ENCODE results near the gene RUVBL1. TPM values are rescaled to one million over a fixed set of nuclear protein-coding genes. Genes with fewer than 3 reads are reported as not detected.

The RUVBL1 gene
- polyA plus RNA-seq, 4 donors, result 7.6 to 40.4 (median 20.4) TPM

DNA sequence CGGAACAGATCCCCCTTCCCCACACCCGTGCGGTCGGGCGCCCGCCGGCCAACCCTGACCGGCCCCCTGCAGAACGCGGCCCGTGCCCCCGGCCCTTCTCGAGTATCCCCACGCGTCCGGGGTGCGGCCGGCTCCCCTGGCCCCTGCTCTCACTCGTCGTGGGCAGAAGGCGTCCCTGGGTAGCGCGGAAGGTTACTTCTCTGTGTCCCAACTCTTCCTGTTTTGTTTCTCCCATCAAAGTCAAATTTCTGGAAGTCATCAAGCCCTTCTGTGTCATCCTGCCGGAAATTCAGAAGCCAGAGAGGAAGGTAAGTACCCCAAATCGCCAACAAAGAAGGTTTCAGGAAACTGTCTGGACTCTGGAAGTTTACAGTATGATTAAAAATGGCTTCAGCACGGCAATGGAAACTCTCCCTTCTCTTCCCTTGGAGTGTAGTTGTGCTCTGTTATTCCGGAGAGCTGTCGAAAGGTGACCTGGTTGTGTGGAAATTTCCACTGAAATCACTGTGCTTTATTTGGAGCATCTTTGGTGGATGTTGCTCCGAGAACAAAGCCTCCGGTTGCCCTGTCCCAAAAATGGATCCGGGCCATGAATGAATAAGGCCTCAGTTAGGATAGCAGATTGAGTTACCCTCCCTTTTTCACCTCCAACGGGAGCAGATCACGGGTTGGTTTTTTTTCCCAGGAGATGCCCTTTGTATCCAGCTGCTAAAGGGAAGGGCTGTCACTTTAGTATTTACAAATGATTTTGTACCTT, 70.8 kb downstream of the RUVBL1 start:
- Histone ChIP-seq H3K9me3 (ENCODE audit: control insufficient read depth in 2 of 2, insufficient read depth in 1 of 2, low read depth in 1 of 2, low read length in 1 of 2) (no peaks in the 10 kb centered on the region), H3K27me3 (ENCODE audit: control insufficient read depth in 3 of 3, insufficient read depth in 3 of 3, low read length in 3 of 3) (no peaks in the 10 kb centered on the region), H3K4me3 (ENCODE audit: low read depth in 1 of 3, low read length in 3 of 3) (peak overlapping the region; percentile 76 to 93 (median 81)), H3K4me1 (ENCODE audit: control insufficient read depth in 3 of 3, insufficient read depth in 2 of 3, low read depth in 1 of 3, low read length in 2 of 3) (peaks cover 8 to 15% (median 8%) of the 10 kb centered on the region in 3 donors), H3K36me3 (ENCODE audit: control insufficient read depth in 3 of 3, insufficient read depth in 2 of 3, low read depth in 1 of 3, low read length in 3 of 3) (peaks cover 3 to 17% (median 11%) of the 10 kb centered on the region in 3 donors), H3K27ac (ENCODE audit: low read depth in 1 of 3, low read length in 2 of 3) (peak overlapping the region; percentile 85 to 95 (median 93))
- FAIRE-seq (no peak), DNase-seq (peak; percentile 77 to 83)
- WGBS, 3 donors, result 1 to 2% (median 1%) methylated on average over 28 to 33 of the region's 33 CpGs

DNA sequence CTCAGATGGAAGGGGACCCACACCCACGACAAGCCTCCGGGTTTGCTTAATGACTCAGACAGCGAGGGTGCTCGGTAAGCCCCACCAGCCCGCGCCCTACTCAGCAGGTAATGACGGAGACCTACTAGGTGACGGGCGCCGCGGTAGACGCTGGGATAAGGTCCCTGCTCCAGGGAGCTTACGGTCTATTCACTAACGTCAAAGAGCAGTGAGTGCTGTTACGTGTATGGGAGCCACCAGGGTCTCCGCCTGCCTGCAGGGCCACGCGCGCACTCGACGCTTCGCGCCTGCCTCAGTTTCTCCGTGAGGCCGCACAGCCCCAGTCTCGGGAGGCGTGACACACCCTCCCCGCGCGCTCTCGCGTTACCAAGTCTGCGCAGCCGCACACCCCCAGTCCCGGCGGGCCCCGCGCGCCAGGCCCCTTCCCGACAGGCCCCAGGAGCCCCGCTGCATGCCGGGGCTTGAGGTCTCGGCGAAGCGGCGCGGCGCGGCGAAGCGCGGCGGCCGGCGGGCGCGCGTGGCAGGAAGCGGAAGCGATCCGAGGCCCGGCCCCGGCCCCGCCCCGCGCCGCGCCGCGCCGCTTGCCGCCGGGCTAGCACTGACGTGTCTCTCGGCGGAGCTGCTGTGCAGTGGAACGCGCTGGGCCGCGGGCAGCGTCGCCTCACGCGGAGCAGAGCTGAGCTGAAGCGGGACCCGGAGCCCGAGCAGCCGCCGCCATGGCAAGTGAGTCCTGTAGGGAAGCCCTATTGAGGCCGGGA, 71.6 kb downstream of the RUVBL1 start, which contains the start of gene SEC61A1:
Gene SEC61A1 (plus strand): TSS at position 601 of the 758 bp plus-strand sequence. CDS start 116 bp downstream, at position 717.
- H3K4me1 ChIP-seq (ENCODE audit: control insufficient read depth in 3 of 3, insufficient read depth in 2 of 3, low read depth in 1 of 3, low read length in 2 of 3), result peaks cover 8 to 15% (median 8%) of the 10 kb centered on the region in 3 donors
- FAIRE-seq, result no peak

DNA sequence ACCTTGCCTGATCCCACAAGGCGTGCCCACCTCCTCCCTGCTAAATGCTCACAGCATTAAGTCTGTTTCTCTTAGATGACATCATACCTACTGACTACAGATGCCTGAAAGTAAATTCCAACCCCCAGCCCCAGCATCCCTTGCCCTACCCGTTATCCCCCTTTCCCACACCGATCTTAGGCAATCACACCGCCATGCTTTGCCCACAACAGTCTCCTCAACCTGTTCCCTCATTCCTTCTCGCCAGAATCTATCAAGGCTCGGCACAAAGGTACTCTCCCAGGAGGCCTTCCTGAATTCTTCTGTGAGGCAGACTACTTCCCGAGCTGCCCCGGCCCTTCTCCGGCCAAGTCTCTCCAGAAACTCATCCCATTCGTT, 72.2 kb downstream of the RUVBL1 start:
- peak overlapping the region; percentile 34 to 93 (median 90) for H3K4me3 ChIP-seq (ENCODE audit: low read depth in 1 of 3, low read length in 3 of 3)
- FAIRE-seq (no peak), DNase-seq (no peak)
- H3K27ac ChIP-seq (ENCODE audit: low read depth in 1 of 3, low read length in 2 of 3), result peak overlapping the region; percentile 49 to 85 (median 74)
- peaks cover 2 to 8% (median 5%) of the 10 kb centered on the region in 3 donors for H3K36me3 ChIP-seq (ENCODE audit: control insufficient read depth in 3 of 3, insufficient read depth in 2 of 3, low read depth in 1 of 3, low read length in 3 of 3)
- 10 to 12% (median 12%) methylated on average over 10 of the region's 10 CpGs for WGBS, 3 donors
- no peaks in the 10 kb centered on the region for H3K9me3 ChIP-seq (ENCODE audit: control insufficient read depth in 2 of 2, insufficient read depth in 1 of 2, low read depth in 1 of 2, low read length in 1 of 2)
- peaks cover 0 to 3% (median 2%) of the 10 kb centered on the region in 3 donors for H3K27me3 ChIP-seq (ENCODE audit: control insufficient read depth in 3 of 3, insufficient read depth in 3 of 3, low read length in 3 of 3)
- peaks cover 8 to 15% (median 8%) of the 10 kb centered on the region in 3 donors for H3K4me1 ChIP-seq (ENCODE audit: control insufficient read depth in 3 of 3, insufficient read depth in 2 of 3, low read depth in 1 of 3, low read length in 2 of 3)

More for the DNA sequence above, 71.6 kb downstream of the RUVBL1 start, which contains the start of gene SEC61A1:
- peak; percentile 96 to 98 for DNase-seq
- no peaks in the 10 kb centered on the region for H3K9me3 ChIP-seq (ENCODE audit: control insufficient read depth in 2 of 2, insufficient read depth in 1 of 2, low read depth in 1 of 2, low read length in 1 of 2)
- WGBS, 3 donors, result 0% methylated on average over 77 to 90 of the region's 90 CpGs
- H3K4me3 ChIP-seq (ENCODE audit: low read depth in 1 of 3, low read length in 3 of 3), result peak within 1 kb of the TSS; percentile 76 to 93 (median 90)
- H3K36me3 ChIP-seq (ENCODE audit: control insufficient read depth in 3 of 3, insufficient read depth in 2 of 3, low read depth in 1 of 3, low read length in 3 of 3), result peaks cover 2 to 10% (median 8%) of the 10 kb centered on the region in 3 donors
- peak within 1 kb of the TSS; percentile 85 to 95 (median 93) for H3K27ac ChIP-seq (ENCODE audit: low read depth in 1 of 3, low read length in 2 of 3)
- peaks cover 0 to 2% (median 0%) of the 10 kb centered on the region in 3 donors for H3K27me3 ChIP-seq (ENCODE audit: control insufficient read depth in 3 of 3, insufficient read depth in 3 of 3, low read length in 3 of 3)

DNA sequence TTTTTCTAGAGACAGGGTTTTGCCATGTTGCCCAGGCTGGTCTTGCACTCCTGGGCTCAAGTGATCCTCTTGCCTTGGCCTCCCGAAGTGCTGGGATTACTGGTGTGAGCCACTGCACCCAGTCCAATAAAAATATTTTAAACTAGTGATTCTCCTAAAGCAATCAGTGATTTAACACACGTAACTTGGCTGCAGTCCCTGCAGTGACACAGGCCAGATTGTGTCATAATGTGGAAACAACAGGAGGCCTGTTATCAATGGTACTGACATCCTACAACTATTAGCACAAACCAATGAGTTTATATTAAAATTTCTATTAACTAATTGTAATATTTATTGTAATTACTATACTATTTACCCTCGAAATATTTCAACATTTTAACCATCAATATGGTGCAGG, 73.0 kb downstream of the RUVBL1 start:
- peaks cover 0 to 3% (median 2%) of the 10 kb centered on the region in 3 donors for H3K27me3 ChIP-seq (ENCODE audit: control insufficient read depth in 3 of 3, insufficient read depth in 3 of 3, low read length in 3 of 3)
- no peak overlapping the region for H3K4me3 ChIP-seq (ENCODE audit: low read depth in 1 of 3, low read length in 3 of 3)
- FAIRE-seq (no peak), DNase-seq (no peak)
- H3K27ac ChIP-seq (ENCODE audit: low read depth in 1 of 3, low read length in 2 of 3), result no peak overlapping the region
- H3K9me3 ChIP-seq (ENCODE audit: control insufficient read depth in 2 of 2, insufficient read depth in 1 of 2, low read depth in 1 of 2, low read length in 1 of 2), result no peaks in the 10 kb centered on the region
- peaks cover 8 to 15% (median 8%) of the 10 kb centered on the region in 3 donors for H3K4me1 ChIP-seq (ENCODE audit: control insufficient read depth in 3 of 3, insufficient read depth in 2 of 3, low read depth in 1 of 3, low read length in 2 of 3)
- 41 to 68% (median 68%) methylated on average over 3 of the region's 3 CpGs for WGBS, 3 donors
- peaks cover 2 to 6% (median 5%) of the 10 kb centered on the region in 3 donors for H3K36me3 ChIP-seq (ENCODE audit: control insufficient read depth in 3 of 3, insufficient read depth in 2 of 3, low read depth in 1 of 3, low read length in 3 of 3)

DNA sequence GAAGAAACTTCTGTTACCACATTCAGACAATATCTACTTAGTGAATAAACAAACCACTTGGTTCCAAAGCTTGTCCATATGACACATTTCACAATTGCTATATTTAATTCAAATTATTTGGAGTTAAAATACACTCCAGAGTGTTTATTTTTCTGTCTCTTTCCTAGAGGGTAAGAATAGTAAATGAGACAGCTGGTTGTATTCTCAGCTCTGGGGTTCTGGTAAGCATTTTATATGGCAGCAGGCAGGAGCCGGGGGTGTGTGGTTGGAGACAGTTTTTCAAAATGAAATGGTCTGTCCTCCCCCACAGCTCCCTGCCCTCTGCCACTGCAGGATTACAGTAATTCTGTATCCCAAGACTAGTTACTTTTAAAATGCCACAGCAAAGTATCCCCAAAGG, 82.3 kb downstream of the RUVBL1 start:
- no peak for FAIRE-seq
- WGBS, 3 donors, result 58 to 86% (median 83%) methylated on average over 1 of the region's 1 CpG

DNA sequence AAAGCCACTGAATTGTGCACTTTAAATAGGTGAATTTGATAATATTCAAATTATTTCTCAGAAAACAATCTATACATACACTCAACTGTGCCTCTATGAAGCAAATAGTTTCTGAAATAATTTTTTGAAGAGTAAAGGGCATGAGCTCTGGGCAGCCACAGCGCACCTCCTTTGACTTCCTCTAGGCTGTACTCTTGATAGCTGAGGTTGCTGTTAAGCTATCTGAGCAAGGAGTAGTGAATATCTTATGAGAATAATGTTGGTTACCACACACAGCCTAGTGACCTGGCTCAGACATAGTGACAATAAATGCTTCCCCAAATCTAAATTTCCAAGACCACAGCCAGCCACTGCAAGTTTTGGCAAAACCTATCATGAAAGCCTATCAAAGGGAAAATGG, 83.0 kb downstream of the RUVBL1 start:
- WGBS, 3 donors, result 8 to 77% (median 65%) methylated on average over 1 of the region's 1 CpG
- FAIRE-seq, result no peak

More for the DNA sequence above, 82.3 kb downstream of the RUVBL1 start:
- Histone ChIP-seq H3K27me3 (ENCODE audit: control insufficient read depth in 3 of 3, insufficient read depth in 3 of 3, low read length in 3 of 3) (no peaks in the 10 kb centered on the region), H3K27ac (ENCODE audit: low read depth in 1 of 3, low read length in 2 of 3) (no peak overlapping the region), H3K9me3 (ENCODE audit: control insufficient read depth in 2 of 2, insufficient read depth in 1 of 2, low read depth in 1 of 2, low read length in 1 of 2) (no peaks in the 10 kb centered on the region), H3K36me3 (ENCODE audit: control insufficient read depth in 3 of 3, insufficient read depth in 2 of 3, low read depth in 1 of 3, low read length in 3 of 3) (no peaks in the 10 kb centered on the region), H3K4me1 (ENCODE audit: control insufficient read depth in 3 of 3, insufficient read depth in 2 of 3, low read depth in 1 of 3, low read length in 2 of 3) (no peaks in the 10 kb centered on the region), H3K4me3 (ENCODE audit: low read depth in 1 of 3, low read length in 3 of 3) (no peak overlapping the region)
- no peak for DNase-seq

DNA sequence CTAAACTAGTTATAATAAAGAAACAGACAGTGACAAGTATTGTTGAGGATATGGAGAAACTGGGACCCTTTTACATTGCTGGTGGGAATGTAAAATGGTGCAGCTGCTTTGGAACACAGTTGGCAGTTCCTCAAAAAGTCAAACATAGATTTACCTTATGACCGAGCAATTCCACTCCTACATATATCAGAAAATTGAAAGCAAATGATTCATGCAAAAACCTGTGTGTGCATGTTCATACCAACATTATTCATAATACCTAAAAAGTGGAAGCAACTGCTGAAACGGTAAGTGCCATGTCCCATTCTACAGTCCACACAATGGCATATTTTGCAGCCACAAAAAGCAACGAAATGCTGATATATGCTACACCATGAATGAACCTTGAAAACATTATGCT, 83.6 kb downstream of the RUVBL1 start:
- H3K36me3 ChIP-seq (ENCODE audit: control insufficient read depth in 3 of 3, insufficient read depth in 2 of 3, low read depth in 1 of 3, low read length in 3 of 3), result no peaks in the 10 kb centered on the region
- H3K9me3 ChIP-seq (ENCODE audit: control insufficient read depth in 2 of 2, insufficient read depth in 1 of 2, low read depth in 1 of 2, low read length in 1 of 2), result no peaks in the 10 kb centered on the region
- H3K27me3 ChIP-seq (ENCODE audit: control insufficient read depth in 3 of 3, insufficient read depth in 3 of 3, low read length in 3 of 3), result no peaks in the 10 kb centered on the region
- FAIRE-seq (no peak), DNase-seq (no peak)
- no peaks in the 10 kb centered on the region for H3K4me1 ChIP-seq (ENCODE audit: control insufficient read depth in 3 of 3, insufficient read depth in 2 of 3, low read depth in 1 of 3, low read length in 2 of 3)
- H3K4me3 ChIP-seq (ENCODE audit: low read depth in 1 of 3, low read length in 3 of 3), result no peak overlapping the region
- no peak overlapping the region for H3K27ac ChIP-seq (ENCODE audit: low read depth in 1 of 3, low read length in 2 of 3)
- 78 to 87% (median 83%) methylated on average over 3 of the region's 3 CpGs for WGBS, 3 donors

More for the DNA sequence above, 83.0 kb downstream of the RUVBL1 start:
- Histone ChIP-seq H3K27ac (ENCODE audit: low read depth in 1 of 3, low read length in 2 of 3) (no peak overlapping the region), H3K9me3 (ENCODE audit: control insufficient read depth in 2 of 2, insufficient read depth in 1 of 2, low read depth in 1 of 2, low read length in 1 of 2) (no peaks in the 10 kb centered on the region), H3K36me3 (ENCODE audit: control insufficient read depth in 3 of 3, insufficient read depth in 2 of 3, low read depth in 1 of 3, low read length in 3 of 3) (no peaks in the 10 kb centered on the region), H3K27me3 (ENCODE audit: control insufficient read depth in 3 of 3, insufficient read depth in 3 of 3, low read length in 3 of 3) (no peaks in the 10 kb centered on the region), H3K4me1 (ENCODE audit: control insufficient read depth in 3 of 3, insufficient read depth in 2 of 3, low read depth in 1 of 3, low read length in 2 of 3) (no peaks in the 10 kb centered on the region), H3K4me3 (ENCODE audit: low read depth in 1 of 3, low read length in 3 of 3) (no peak overlapping the region)
- no peak for DNase-seq

DNA sequence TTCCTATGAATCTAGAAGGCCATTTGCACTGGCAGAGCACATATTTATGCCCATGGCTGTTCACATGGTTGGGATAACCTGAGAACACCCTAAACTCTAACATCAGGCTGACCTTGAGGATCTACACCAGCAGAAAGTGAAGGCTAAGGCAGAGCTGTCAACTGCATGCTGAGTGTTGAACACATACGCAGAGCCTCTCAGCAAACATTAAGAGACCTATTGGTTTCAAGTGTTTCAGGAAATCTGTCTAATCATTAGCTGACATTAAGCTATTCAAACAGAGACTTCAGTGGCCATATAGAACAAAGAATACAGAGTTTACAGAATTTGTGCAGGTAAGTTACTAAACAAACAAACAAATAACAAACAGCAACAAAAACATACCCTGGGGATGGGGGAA, 87.5 kb downstream of the RUVBL1 start:
- H3K4me1 ChIP-seq (ENCODE audit: control insufficient read depth in 3 of 3, insufficient read depth in 2 of 3, low read depth in 1 of 3, low read length in 2 of 3), result no peaks in the 10 kb centered on the region
- no peaks in the 10 kb centered on the region for H3K27me3 ChIP-seq (ENCODE audit: control insufficient read depth in 3 of 3, insufficient read depth in 3 of 3, low read length in 3 of 3)
- H3K4me3 ChIP-seq (ENCODE audit: low read depth in 1 of 3, low read length in 3 of 3), result no peak overlapping the region
- no peaks in the 10 kb centered on the region for H3K36me3 ChIP-seq (ENCODE audit: control insufficient read depth in 3 of 3, insufficient read depth in 2 of 3, low read depth in 1 of 3, low read length in 3 of 3)
- DNase-seq (no peak), FAIRE-seq (no peak)
- H3K9me3 ChIP-seq (ENCODE audit: control insufficient read depth in 2 of 2, insufficient read depth in 1 of 2, low read depth in 1 of 2, low read length in 1 of 2), result no peaks in the 10 kb centered on the region
- H3K27ac ChIP-seq (ENCODE audit: low read depth in 1 of 3, low read length in 2 of 3), result no peak overlapping the region
- 68 to 77% (median 73%) methylated on average over 1 of the region's 1 CpG for WGBS, 3 donors

Data from small intestine (tissue), 7 donors.